Activated CD8-positive, alpha-beta memory T cell treated with anti-CD3 and anti-CD28 coated beads, Interleukin-2, amount 50 U/mL, for 4 hours (primary cell): Measurements from ENCODE around the gene CEP41.

ENCODE experiments used
- DNase-seq: peaks from one replicate; pipeline ENCODE4 v3.0.0-alpha.2; 2020

The CEP41 gene

GRCh38 chr7:130440527-130441365 is at the start of gene CEP41:
Gene CEP41 (minus strand): TSS chr7:130441016. CDS start chr7:130440966, 50 bp downstream.
- DNase-seq, result peak; percentile 92

GRCh38 chr7:130490311-130490791 is 49.5 kb upstream of the CEP41 start:
- no peak for DNase-seq

- no peak for DNase-seq
Observed at GRCh38 chr7:130489140-130489983, 48.5 kb upstream of the CEP41 start.

DNA sequence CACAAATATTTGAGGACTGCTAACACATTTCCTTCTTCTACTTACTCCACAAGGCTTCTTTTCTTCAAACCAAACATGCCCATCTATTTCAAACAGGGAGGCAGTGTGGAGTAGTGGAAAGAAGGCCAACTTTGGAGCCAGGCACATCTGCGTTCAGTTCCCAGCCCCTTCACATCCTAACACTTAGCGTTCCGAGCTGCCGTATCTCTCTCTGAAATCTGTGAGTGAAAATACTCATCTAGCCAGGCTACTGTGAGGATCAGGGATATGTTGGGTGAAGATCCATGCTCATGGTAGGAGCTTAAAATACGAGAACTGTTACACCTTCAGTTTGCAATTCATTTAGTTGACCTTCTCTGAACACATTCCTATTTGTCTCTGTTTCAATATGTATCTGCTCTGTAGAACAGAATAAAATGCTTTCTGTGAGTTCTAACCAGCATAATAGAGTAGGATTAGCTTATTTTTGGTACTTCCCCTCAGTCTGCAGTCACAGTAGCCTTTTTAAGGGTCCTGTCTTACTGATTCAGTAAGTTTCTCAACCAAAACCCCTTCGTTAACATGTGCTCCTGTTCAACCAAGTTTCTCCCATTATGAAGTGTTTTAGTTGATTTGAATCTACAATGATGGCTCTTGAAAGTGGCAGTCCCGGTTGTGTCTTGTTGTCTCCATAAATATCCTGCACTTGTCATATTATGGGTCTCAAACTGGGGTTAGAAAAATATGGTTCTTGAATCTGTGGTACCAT is 47.8 kb upstream of the CEP41 start:
- no peak for DNase-seq

GRCh38 chr7:130486954-130487436 is 46.2 kb upstream of the CEP41 start:
- no peak for DNase-seq

DNA sequence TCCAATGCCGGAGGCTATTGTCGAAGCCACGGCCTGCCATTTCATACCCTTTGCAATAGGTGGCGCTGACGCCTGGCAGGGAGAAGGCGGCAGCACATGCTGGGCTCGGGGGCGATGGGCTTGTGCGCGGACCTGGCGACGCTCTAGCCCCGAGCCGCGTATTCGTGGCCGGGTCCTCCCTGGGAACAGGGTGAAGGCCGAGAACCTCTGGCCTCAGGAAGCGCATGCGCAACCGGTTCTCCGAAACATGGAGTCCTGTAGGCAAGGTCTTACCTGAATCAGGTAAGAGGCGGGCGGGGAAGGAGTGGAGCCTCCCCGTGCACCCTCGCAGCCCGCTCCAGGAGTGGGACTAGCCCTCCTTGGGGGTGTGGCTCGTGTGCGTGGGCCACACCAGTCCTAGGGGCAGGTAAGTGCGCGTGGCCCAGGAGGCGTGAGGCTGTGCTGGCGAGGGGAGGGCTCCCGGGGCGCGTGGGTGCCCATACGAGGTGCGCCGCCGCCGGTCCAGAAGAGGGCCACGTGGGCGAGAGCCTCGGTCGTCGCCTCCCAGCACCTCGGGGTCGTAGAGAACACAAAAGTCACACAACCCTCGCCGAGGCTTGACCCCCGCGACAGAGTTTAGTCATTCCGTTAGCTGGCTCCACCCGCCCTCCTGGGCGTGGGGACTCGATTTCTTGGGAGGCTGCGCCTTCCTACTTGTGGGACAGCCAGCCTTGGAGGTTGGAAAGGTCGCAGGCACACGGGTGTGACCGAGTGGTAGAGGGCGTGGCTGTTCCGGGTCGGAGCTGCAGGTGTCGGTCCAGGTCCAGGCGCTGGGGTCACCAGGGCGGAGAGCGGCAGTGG is 45.5 kb upstream of the CEP41 start:
- DNase-seq, result peak; percentile 66

DNA sequence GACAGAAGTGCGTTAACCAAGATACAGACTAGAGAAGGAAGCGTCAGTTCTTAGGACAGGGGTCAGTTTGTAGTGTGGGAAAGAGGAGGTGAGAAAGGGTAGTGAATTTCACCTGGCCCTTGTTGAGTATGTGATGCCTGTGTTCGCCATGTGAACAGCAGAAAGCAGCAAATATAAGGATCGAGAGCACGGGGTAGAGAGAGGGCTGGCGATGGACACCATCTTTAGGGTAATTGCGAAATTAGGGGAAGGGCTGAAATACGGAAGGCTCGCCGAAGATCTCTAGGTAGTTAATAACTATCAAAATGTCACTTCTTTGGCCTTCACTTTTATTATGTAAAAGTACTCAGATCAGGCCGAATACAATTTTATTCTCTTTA is 44.9 kb upstream of the CEP41 start:
- DNase-seq, result no peak

- no peak for DNase-seq
Observed at GRCh38 chr7:130483031-130483430, 42.2 kb upstream of the CEP41 start.

GRCh38 chr7:130481898-130482297 is 41.1 kb upstream of the CEP41 start:
- no peak for DNase-seq

DNA sequence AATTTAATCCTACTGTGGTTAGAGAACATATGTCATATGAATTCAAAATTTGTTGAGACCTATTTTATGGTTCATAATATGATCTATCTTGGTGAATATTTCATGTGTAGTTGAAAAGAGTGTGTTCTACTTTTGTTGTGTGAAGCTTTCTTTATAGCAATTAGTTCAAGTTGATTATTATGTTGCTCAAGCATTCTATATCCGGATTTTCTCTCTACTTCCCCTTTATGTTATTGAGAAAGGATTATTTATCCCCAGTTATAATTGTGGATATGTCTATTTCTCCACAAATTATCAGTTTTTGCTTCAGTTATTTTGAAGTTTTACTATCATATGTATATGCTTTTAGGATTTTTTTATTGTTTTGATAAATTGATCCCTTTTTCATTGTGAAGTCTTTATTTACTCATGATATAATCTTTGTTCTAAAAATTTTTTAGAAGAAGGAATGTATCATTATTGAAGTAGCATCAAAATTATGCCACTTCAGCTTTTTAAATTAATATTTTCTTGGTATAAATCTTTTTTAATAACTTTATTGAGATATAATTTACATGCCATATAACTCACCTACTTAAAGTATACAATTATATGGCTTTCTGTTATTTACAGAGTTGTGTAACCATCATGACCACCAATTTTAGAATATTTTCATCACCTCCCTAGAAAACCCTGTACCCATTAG is 39.0 kb upstream of the CEP41 start:
- DNase-seq, result no peak

- no peak for DNase-seq
Observed at GRCh38 chr7:130478991-130479390, 38.2 kb upstream of the CEP41 start.

- no peak for DNase-seq
Observed at GRCh38 chr7:130476297-130477150, 35.7 kb upstream of the CEP41 start.

GRCh38 chr7:130475776-130476175 is 35.0 kb upstream of the CEP41 start:
- DNase-seq, result no peak

GRCh38 chr7:130473876-130474275 is 33.1 kb upstream of the CEP41 start:
- no peak for DNase-seq

DNA sequence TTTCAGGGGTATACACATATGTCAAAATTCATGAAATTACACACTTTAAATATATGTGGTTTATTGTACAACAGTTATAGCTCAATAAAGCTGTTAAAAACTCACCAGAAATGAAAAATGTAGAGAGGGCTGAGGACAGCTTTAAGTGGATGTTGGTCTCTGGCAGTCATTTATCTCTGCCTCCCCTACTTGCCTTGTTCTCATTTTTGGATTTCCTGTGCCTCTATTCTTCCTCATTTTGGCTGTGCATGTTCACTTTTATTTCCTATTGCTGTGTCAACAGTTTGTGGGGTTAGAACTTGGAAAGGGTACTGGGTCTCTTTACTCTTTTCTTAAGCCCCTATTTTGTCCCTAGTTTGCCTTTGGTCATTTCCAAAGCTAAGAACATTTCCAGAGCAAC is 32.5 kb upstream of the CEP41 start:
- DNase-seq, result no peak

DNA sequence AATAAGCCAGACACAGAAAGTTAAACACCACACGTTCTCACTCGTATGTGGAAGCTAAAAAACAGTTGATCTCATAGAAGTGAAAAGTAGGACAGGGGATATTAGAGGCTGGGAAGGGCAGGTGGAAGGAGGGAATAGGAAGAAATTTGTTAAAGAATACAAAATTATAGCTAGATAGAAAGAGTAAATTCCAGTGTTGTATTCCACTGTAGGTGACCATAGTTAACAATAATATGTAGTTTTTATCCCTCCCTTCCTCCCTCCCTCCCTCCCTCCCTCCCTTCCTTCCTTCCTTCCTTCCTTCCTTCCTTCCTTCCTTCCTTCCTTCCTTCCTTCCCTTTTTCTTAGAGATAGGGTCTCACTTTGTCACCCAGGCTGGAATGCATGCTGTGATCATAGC is 31.2 kb upstream of the CEP41 start:
- DNase-seq, result no peak

- DNase-seq, result no peak
Observed at GRCh38 chr7:130468612-130469011, 27.8 kb upstream of the CEP41 start.

- DNase-seq, result no peak
Observed at GRCh38 chr7:130463553-130464434, 23.0 kb upstream of the CEP41 start.

DNA sequence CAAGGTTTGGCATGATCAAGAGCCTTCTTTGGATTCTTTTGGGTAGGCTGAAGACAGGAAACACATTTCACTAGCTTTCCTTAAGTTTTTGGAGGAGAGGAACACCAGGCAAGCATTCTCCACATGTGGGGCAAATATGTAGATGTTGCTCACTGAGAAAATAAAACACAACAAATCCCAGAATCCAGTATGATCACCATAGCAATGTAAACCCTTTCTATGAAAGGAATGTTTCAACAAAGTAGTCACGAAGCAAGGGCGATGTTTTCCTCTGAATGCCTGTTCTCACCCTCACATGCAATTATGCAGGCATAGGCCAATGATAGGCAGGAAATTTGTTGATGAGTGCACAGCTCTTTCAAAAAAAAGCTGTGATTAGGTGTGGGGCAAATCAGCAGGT is 20.5 kb upstream of the CEP41 start:
- no peak for DNase-seq
